ENCODE results near the gene MTPN.

DNA sequence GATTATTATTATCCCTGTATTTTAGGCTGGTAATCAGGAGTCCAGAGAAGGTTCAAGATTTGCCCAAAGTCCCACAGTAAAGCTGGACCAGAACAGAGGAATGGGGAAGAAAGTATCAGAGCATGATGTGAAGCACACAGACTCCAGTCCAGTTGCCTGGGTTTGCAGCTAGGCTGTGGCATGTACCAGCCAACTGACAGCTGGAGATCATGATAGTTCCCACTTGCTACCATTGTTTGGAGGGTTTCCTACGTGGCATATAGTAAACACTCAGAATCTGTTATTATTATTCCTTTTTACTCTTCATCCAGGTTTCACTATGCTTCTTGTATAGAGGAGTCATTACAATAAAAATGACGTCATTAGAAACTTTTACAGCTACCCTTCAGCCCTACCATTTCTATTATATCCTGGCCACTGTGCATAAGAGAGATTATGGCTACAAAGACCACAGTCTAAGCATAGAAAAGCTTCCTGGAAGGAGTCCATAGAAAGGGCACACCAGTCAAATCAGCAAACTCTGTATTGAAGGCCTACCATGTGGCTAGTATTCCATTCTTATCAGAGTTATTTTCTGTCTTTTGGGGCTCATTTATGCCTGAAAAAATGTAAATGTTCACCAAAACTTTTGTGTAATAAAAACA, 66.6 kb downstream of the MTPN start:
- no peak for TF ChIP-seq EZH2 (IDR thresholded peaks at IDR 0.05)
- no peak for TF ChIP-seq FOXP2 (optimal IDR thresholded peaks at IDR 0.05; ENCODE audit: control extremely low read depth, extremely low read length, insufficient read depth)
- no peak for TF ChIP-seq POLR2AphosphoS5 (IDR thresholded peaks at IDR 0.05; ENCODE audit: borderline replicate concordance, low read depth, low read length)
